Left renal cortex interstitium (tissue), 4 donors: ENCODE data around the gene RPA4. TPM values are rescaled to one million over a fixed set of nuclear protein-coding genes. Genes with fewer than 3 reads are reported as not detected.

Experiments
- polyA plus RNA-seq, 4 donors: library from polyadenylated mRNA; unstranded; fragments of 120-200 nt; gene quantifications; one replicate each; pipeline ENCODE4 v1.2.1, GENCODE V29; 2013; ENCODE audit not compliant: insufficient read length in 4 of 4

Gene RPA4
- polyA plus RNA-seq, 4 donors: 0.13 to 0.16 TPM; not detected in 2

Other genes starting within 250 kb of the RPA4 start
- gene DIAPH2, start 199.1 kb upstream of the RPA4 start, polyA plus RNA-seq: 1 to 10 TPM; 7.0 to 8.3 (median 7.7) TPM